OCI-LY3 (cell line): ENCODE results near the gene COL8A2.

Source experiments
- EZH2phosphoT487 ChIP-seq: fragments of 200-600 bp; shearing (Covaris generic); IDR thresholded peaks from 2 replicates; pipeline ENCODE4 v1.6.1; 2018; ENCODE audit warnings: antibody characterized with exemption, mixed run types, low read depth
- TF ChIP-seq, protein P1 (sequence below): fragments of 200-600, 300-600 bp; sonication (generic); IDR thresholded peaks from 2 replicates; pipeline ENCODE4 v1.5.1; 2014; ENCODE audit warnings: antibody characterized with exemption, low read length, low read depth

DNA sequence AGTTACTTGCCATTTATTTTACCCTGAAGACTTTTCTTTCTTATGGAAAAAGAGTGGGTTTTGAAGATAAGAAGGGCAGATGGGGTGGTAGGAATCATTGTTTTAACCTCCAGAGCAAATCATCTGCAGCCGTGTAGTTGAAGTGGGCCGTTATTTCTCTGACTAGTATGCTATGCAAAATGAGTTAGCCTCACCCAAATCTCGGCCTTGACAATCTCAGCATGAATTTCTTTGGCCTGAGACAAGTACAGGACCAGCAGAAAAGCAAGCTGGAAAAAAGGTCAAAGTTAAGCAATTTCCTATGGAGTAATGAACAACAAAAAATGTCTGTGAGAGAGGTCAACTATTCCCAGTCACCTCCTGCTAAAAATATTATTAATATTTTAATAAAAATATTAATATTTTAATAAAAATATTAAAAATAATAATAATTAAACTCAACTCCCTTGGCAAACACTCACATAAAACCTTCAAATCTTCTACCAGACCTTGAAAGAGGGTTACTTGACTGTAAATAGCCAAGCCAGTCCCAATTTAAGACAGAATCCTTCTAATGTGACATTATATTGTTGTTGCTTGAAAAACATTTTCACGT is 47.9 kb downstream of the COL8A2 start:
- TF ChIP-seq, protein P1, sequence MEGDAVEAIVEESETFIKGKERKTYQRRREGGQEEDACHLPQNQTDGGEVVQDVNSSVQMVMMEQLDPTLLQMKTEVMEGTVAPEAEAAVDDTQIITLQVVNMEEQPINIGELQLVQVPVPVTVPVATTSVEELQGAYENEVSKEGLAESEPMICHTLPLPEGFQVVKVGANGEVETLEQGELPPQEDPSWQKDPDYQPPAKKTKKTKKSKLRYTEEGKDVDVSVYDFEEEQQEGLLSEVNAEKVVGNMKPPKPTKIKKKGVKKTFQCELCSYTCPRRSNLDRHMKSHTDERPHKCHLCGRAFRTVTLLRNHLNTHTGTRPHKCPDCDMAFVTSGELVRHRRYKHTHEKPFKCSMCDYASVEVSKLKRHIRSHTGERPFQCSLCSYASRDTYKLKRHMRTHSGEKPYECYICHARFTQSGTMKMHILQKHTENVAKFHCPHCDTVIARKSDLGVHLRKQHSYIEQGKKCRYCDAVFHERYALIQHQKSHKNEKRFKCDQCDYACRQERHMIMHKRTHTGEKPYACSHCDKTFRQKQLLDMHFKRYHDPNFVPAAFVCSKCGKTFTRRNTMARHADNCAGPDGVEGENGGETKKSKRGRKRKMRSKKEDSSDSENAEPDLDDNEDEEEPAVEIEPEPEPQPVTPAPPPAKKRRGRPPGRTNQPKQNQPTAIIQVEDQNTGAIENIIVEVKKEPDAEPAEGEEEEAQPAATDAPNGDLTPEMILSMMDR: no peak
- TF ChIP-seq EZH2phosphoT487: no peak
